ENCODE measurements around the gene CYGB.

CYGB gene

GRCh38 chr17:76537578-76538280, at the start of gene CYGB:
TSS of gene CYGB (minus strand) at chr17:76537709. CDS start at chr17:76537542, 167 bp downstream.
- FAIRE-seq (no peak), DNase-seq (ENCODE audit: insufficient read length, low spot score) (peak; percentile 6)
- TF ChIP-seq, protein P1, sequence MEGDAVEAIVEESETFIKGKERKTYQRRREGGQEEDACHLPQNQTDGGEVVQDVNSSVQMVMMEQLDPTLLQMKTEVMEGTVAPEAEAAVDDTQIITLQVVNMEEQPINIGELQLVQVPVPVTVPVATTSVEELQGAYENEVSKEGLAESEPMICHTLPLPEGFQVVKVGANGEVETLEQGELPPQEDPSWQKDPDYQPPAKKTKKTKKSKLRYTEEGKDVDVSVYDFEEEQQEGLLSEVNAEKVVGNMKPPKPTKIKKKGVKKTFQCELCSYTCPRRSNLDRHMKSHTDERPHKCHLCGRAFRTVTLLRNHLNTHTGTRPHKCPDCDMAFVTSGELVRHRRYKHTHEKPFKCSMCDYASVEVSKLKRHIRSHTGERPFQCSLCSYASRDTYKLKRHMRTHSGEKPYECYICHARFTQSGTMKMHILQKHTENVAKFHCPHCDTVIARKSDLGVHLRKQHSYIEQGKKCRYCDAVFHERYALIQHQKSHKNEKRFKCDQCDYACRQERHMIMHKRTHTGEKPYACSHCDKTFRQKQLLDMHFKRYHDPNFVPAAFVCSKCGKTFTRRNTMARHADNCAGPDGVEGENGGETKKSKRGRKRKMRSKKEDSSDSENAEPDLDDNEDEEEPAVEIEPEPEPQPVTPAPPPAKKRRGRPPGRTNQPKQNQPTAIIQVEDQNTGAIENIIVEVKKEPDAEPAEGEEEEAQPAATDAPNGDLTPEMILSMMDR (IDR thresholded peaks at IDR 0.05; ENCODE audit: insufficient read depth, missing control alignments): no peak

DNA sequence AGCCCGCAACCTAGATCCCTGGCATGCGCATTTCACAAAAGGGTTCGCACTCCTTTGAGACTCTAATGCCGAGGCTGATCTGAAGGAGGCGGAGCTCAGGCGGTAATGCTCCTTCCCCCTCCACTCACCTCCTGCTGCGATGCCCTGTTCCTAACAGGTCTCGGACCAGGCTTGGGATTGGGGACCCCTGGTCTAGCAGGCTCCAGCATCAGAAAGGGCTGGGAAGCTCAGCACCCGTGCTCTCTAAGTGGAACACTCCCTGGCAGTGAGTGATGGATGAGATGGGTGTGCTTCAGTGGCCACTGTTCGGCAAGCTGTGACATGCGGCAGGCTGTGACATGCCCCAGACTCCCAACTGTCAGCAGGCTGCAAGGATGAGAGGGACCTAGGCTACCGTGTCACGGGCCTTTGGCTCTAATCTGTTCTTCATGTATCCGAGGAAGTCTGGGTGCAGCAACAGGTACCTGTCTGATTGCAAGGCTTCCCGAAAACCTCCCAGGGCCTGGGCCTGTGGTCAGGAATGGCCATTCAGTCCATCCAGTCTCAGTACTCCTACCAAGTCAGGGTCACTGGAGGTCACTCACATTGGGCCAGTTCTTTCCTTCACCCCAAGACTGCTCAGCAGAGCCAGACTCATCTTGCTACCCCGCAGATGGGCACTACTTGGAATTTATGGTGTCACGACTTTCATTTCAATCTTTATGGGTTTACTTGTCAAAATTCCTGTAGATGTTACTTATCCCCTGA, 49.4 kb upstream of the CYGB start:
- FAIRE-seq (no peak), DNase-seq (ENCODE audit: insufficient read length, low spot score) (no peak)
- TF ChIP-seq, protein P1 (IDR thresholded peaks at IDR 0.05; ENCODE audit: insufficient read depth, missing control alignments): no peak

DNA sequence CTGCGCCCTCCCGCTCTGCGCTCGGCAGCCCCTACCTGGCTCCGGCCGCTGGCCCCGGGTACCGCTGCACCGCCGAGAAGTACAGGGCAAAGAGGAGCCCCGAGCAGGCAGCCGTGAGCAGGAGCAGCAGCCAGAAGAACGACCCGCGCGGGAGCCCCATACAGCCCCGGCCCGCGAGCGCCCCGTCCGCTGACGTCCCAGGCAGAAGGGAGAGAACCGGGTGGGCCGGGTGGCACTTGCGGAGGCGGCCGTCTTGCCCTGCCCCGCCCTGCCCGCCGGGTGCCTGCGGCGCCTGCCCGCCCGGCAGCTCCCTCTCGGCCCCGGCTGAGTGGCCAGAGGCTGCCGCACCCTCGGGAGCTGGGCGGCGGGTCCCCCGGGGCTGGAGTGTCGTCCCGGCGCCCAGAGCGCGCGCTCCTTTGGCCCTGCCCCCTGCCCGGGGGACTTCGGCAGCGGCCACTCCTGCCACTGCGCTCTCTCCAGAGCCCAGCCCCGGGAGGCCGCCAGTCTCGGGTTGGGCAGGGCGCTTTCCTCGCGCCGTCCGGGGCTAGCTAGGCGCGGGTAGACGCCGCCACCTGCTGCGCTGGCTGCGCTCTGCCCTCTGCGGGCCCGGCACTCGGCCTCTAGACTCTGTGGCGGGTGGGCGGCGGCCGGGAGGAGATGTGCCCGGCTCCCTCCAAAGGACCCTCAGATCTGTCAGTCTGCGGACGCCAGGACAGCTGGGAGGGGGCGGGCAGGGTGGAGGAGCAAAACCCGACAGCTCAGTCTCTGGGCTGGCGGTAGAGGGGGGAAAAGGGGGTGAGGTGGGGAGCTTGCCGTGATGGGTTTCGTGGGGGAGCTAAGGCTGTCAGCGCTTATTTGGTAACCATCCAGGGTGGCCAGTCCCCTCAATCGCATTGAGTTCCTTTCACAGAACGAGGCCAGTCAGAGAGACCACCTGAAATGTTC, 48.4 kb upstream of the CYGB start, which contains the start of gene ST6GALNAC2:
TSS of gene ST6GALNAC2 (minus strand) at position 212 of the 945 bp plus-strand sequence. CDS start at position 160, 52 bp downstream.
- DNase-seq (ENCODE audit: insufficient read length, low spot score) (no peak), FAIRE-seq (no peak)
- TF ChIP-seq, protein P1 (IDR thresholded peaks at IDR 0.05; ENCODE audit: insufficient read depth, missing control alignments): peak; percentile 49

- TF ChIP-seq, protein P1 (IDR thresholded peaks at IDR 0.05; ENCODE audit: insufficient read depth, missing control alignments): no peak
- DNase-seq (ENCODE audit: insufficient read length, low spot score): no peak
- no peak for FAIRE-seq
Measured at GRCh38 chr17:76585033-76585648, 47.6 kb upstream of the CYGB start.

GRCh38 chr17:76584427-76585032, 47.0 kb upstream of the CYGB start:
- no peak for DNase-seq (ENCODE audit: insufficient read length, low spot score)
- TF ChIP-seq, protein P1 (IDR thresholded peaks at IDR 0.05; ENCODE audit: insufficient read depth, missing control alignments): no peak
- no peak for FAIRE-seq

GRCh38 chr17:76582660-76583059, 45.2 kb upstream of the CYGB start:
- FAIRE-seq (no peak), DNase-seq (ENCODE audit: insufficient read length, low spot score) (no peak)
- TF ChIP-seq, protein P1 (IDR thresholded peaks at IDR 0.05; ENCODE audit: insufficient read depth, missing control alignments): no peak
